ENCODE data around the gene KCNK17.

The KCNK17 gene

GRCh38 chr6:39266375-39266774 lies 47.8 kb downstream of the KCNK17 start:
- DNase-seq, result no peak

GRCh38 chr6:39263303-39264037 lies 50.7 kb downstream of the KCNK17 start:
- no peak for DNase-seq

- DNase-seq, result no peak
Observed at GRCh38 chr6:39261751-39262150, 52.5 kb downstream of the KCNK17 start.

DNA sequence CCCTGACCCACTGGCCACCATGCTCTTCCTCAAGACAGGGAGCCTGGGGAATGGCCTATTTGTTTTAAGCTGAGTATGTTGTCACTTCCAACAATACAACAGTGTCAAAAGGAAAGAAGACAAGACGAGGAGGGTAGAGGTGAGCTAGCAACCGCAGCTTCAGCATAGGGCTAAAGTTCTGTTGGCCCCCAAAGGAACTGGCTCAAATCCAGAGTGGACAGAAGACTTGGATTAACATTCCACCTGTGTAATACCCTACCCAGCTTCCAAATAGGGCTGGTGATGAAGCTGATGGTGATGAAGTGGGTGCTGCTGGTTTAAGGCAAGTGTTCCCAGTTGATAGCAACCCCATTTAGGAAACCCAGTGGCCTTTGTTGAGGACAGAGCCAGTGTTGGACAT lies 53.3 kb downstream of the KCNK17 start:
- DNase-seq, result no peak

DNA sequence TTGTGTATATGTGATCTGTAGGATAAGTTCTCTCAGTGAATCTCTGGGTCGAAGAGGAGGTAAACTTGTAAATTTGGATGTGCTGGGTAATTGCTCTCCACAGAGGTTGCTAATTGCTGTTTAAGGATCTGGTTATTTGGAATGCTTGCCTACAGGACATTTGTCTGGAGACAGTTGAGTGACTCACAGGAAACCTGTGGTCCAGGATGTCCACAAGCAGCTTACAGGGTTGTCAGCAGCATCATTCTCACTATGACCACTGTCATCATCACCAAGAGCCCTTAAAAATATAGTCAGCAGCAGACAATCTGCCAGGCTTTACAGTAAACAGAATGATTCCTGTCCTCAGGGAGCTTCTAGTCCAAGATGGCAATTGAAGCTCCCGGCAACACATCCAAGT lies 53.8 kb downstream of the KCNK17 start:
- DNase-seq, result no peak

GRCh38 chr6:39256294-39256940 lies 57.8 kb downstream of the KCNK17 start:
- DNase-seq, result no peak

DNA sequence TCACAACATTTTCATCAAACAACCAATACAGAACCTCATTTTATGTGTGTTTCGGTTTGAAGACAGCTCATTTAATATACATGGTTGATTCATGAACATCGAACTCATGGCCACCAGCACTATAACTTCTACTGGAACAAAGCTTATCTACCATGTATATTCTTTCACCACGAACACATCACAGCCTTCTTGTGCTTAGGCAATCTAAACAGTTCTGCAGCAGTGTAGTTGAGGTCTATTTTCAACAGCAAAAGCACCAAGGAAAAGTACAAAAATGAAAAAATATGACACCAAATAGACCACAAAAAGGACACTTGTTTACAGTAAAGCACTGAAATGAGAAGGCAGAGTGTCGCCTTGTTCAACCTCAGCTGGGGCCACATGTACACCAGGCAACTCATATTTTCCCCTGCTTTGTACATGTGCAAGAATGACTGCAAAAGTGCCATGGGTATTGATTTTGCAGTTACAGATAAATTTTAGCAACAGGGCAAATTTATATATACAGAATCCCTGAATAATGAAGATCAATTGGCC lies 59.2 kb downstream of the KCNK17 start:
- no peak for DNase-seq

DNA sequence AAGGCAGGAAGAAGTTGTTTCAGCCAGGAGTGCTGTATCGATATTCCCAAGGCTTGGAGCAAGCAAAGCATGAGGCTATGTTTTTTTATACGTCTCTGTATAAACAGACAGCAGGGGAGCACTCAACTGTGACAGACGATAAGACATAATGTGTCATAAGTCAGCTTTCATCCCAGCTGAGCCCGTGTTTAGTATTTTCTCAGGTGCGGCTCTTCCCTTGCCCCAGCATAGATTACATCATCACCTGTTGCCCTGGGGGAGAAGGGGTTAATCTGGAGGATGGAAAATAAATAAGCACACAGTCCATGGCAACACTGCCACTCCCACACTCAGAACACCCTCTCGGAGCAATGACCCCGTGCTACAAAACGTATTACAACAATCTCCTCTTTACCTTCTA lies 62.8 kb downstream of the KCNK17 start:
- no peak for DNase-seq

DNA sequence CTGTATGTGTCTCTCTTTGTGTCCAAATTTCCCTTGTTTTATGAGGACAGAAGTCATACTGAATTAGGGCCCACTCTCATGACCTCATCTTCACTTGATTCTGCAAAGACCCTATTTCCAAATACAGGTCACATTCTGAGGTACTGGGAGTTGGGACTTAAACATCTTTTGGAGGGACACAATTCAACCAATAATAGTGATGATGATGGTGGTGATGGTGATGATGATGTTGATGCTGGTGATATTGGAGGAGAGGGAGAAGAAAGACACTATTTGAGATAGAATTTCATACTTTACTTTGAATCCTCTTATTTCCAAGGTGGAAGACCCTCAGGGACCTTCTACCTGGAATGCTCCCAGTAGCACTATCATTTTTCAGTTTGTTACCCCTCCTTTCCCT lies 63.7 kb downstream of the KCNK17 start:
- DNase-seq, result no peak

GRCh38 chr6:39249278-39249677 lies 64.9 kb downstream of the KCNK17 start:
- DNase-seq, result no peak
